A549 (cell line): Measurements from ENCODE around the gene MAP3K4. TPM values are rescaled to one million over a fixed set of nuclear protein-coding genes. Genes with fewer than 3 reads are reported as not detected.

ENCODE experiments used
- ATAC-seq, 2 experiments: fragments of 200-7000 bp in 1 of 2; fragments of >200 bp in 1 of 2; cut with Nextera tagmentation in 1 of 2; cut with Tn5 transposase in 1 of 2; 3 replicates each; pipeline versions ENCODE4 v1.8.0 to v1.9.1; 2018 to 2020; ENCODE audit warnings: mild to moderate bottlenecking in 1 of 2, moderate library complexity in 1 of 2
- CTCF ChIA-PET: fragments of 300-600 bp; sonication (Branson Sonifier 250); formaldehyde crosslinking; extraction: SDS; loops from one replicate; lab custom pipeline; 2021; ENCODE audit warnings: antibody characterized with exemption, inconsistent platforms; lab: Yijun Ruan, JAX
- POLR2A ChIA-PET: fragments of 350-600 bp; formaldehyde crosslinking; extraction: SDS; loops from one replicate; lab custom pipeline; 2021; ENCODE audit warnings: antibody characterized with exemption, inconsistent platforms; lab: Yijun Ruan, JAX
- DNase-seq, 2 experiments: peaks; one replicate each; pipeline versions ENCODE4 v3.0.0 to v3.0.0-alpha.2; 2011 to 2016; ENCODE audit warnings: low read depth in 1 of 2, low spot score in 1 of 2
- FAIRE-seq: peaks from 2 replicates; lab custom pipeline; 2011; peaks lifted over from hg19 to GRCh38; lab: Jason Lieb, UNC
- H3K27ac ChIP-seq, 2 experiments: fragments of >200 bp; sonication (Bioruptor Twin); formaldehyde crosslinking; 3 replicates each; pipeline ENCODE4 v1.5.1; 2016 to 2017
- H3K4me1 ChIP-seq: fragments of >200 bp; sonication (Bioruptor Twin); formaldehyde crosslinking; 3 replicates; pipeline ENCODE4 v1.6.1; 2016
- H3K4me2 ChIP-seq: fragments of >200 bp; sonication (Bioruptor Twin); formaldehyde crosslinking; 3 replicates; pipeline ENCODE4 v1.6.1; 2016
- H3K4me3 ChIP-seq: fragments of >200 bp; sonication (Bioruptor Twin); formaldehyde crosslinking; 3 replicates; pipeline ENCODE4 v1.5.1; 2016
- H3K9me3 ChIP-seq: fragments of >200 bp; sonication (Bioruptor Twin); formaldehyde crosslinking; 3 replicates; pipeline ENCODE4 v1.6.1; 2016
- BHLHE40 ChIP-seq: IDR thresholded peaks from 2 replicates; pipeline ENCODE4 v1.6.1; 2012; ENCODE audit warnings: low read depth, low read length, inconsistent platforms
- CBX2 ChIP-seq: fragments of 200-600 bp; sonication (generic); IDR thresholded peaks from 2 replicates; pipeline ENCODE4 v1.6.1; 2016; ENCODE audit warnings: low read depth, mild to moderate bottlenecking, borderline replicate concordance
- CEBPB ChIP-seq, 2 experiments: fragments of >200 bp in 1 of 2; sonication (Bioruptor Twin) in 1 of 2; formaldehyde crosslinking in 1 of 2; IDR thresholded peaks; 2 replicates each; pipeline ENCODE4 v1.6.1; 2012 to 2016
- CHD4 ChIP-seq: fragments of 200-600 bp; sonication (generic); IDR thresholded peaks from 2 replicates; pipeline ENCODE4 v1.6.1; 2016; ENCODE audit warnings: antibody characterized with exemption, mild to moderate bottlenecking, borderline replicate concordance
- EHF ChIP-seq: fragments of 250-450 bp; sonication (Bioruptor Pico); IDR thresholded peaks from 2 replicates; pipeline ENCODE4 v1.5.0; 2020; ENCODE audit warnings: mild to moderate bottlenecking
- EP300 ChIP-seq, 2 experiments: fragments of >200 bp; sonication (Bioruptor Twin); formaldehyde crosslinking; IDR thresholded peaks; 2 replicates in 1 of 2; 3 replicates in 1 of 2; pipeline ENCODE4 v1.6.1; 2016 to 2017
- FOSB ChIP-seq: fragments of 250-450 bp; sonication (Bioruptor Pico); IDR thresholded peaks from 2 replicates; pipeline ENCODE4 v1.5.0; 2020; ENCODE audit warnings: mild to moderate bottlenecking, moderate library complexity
- FOSL2 ChIP-seq, 2 experiments: fragments of 450-650 bp in 1 of 2; fragments of >200 bp in 1 of 2; sonication (Bioruptor Twin) in 1 of 2; formaldehyde crosslinking; IDR thresholded peaks; 2 replicates each; pipeline versions ENCODE4 v1.5.0 to v1.6.1; 2016 to 2020; ENCODE audit warnings: mild to moderate bottlenecking in 1 of 2, moderate library complexity in 1 of 2
- HOXB13 ChIP-seq: fragments of 250-450 bp; sonication (Bioruptor Pico); IDR thresholded peaks from 2 replicates; pipeline ENCODE4 v1.5.0; 2020; ENCODE audit warnings: low read depth, mild to moderate bottlenecking, moderate library complexity
- JUN ChIP-seq, 2 experiments: fragments of >200 bp; sonication (Bioruptor Twin); formaldehyde crosslinking; IDR thresholded peaks; 2 replicates in 1 of 2; 3 replicates in 1 of 2; pipeline ENCODE4 v1.6.1; 2016 to 2017
- KDM1A ChIP-seq: fragments of 200-600 bp; sonication (generic); IDR thresholded peaks from 2 replicates; pipeline ENCODE4 v1.6.1; 2016; ENCODE audit warnings: low read depth, mild to moderate bottlenecking
- MAFK ChIP-seq: fragments of 450-650 bp; IDR thresholded peaks from 2 replicates; pipeline ENCODE4 v1.6.1; 2014; ENCODE audit not compliant: partially characterized antibody
- MAZ ChIP-seq: fragments of 150-350 bp; IDR thresholded peaks from 2 replicates; pipeline ENCODE4 v1.6.1; 2014; ENCODE audit warnings: antibody characterized with exemption, low read depth, low read length, borderline replicate concordance
- NFE2L2 ChIP-seq: fragments of 150-350 bp; conservative IDR thresholded peaks from 2 replicates; pipeline ENCODE4 v1.6.1; 2014; ENCODE audit warnings: low read length
- NPAS2 ChIP-seq: fragments of 250-450 bp; sonication (Bioruptor Pico); IDR thresholded peaks from 2 replicates; pipeline ENCODE4 v1.8.0; 2022; ENCODE audit warnings: mild to moderate bottlenecking, moderate library complexity, borderline replicate concordance
- NR3C1 ChIP-seq: fragments of >200 bp; sonication (Bioruptor Twin); formaldehyde crosslinking; IDR thresholded peaks from 3 replicates; pipeline ENCODE4 v1.6.1; 2017
- RCOR1 ChIP-seq: fragments of 150-350 bp; IDR thresholded peaks from 2 replicates; pipeline ENCODE4 v1.6.1; 2014; ENCODE audit warnings: antibody characterized with exemption, low read length, low read depth
- RFX5 ChIP-seq: fragments of 450-650 bp; IDR thresholded peaks from 2 replicates; pipeline ENCODE4 v1.7.1; 2014; ENCODE audit warnings: antibody characterized with exemption, mild to moderate bottlenecking, moderate library complexity
- WGBS: methylation state at CpG from one replicate; pipeline ENCODE4 v1.1.6; 2017; ENCODE audit errors: missing lambda C conversion rate; 5-methylcytosine and 5-hydroxymethylcytosine counted together
- polyA plus RNA-seq, 4 experiments: library from polyadenylated mRNA; depleted of rRNA in 3 of 4; stranded (reverse); fragments of >200 nt; fragmentation: RNase III in 1 of 4; extraction: RNeasy Plus Mini Kit Qiagen cat#74134 plus additional on column Dnase treatment in 1 of 4; gene quantifications; 2 replicates in 3 of 4; 3 replicates in 1 of 4; pipeline ENCODE4 v1.2.3, GENCODE V29; 2011 to 2017
- TF ChIP-seq, protein P1 (sequence below): fragments of >200 bp; sonication (Bioruptor Twin); formaldehyde crosslinking; IDR thresholded peaks from 3 replicates; pipeline ENCODE4 v1.5.1; 2016
- TF ChIP-seq, protein P2 (sequence below): fragments of >200 bp; sonication (Bioruptor Twin); formaldehyde crosslinking; IDR thresholded peaks from 2 replicates; pipeline ENCODE4 v1.6.1; 2016
- TF ChIP-seq, protein P3 (sequence below): fragments of 200-600 bp; sonication (generic); IDR thresholded peaks from 2 replicates; pipeline ENCODE4 v1.6.1; 2016; ENCODE audit warnings: antibody characterized with exemption, mild to moderate bottlenecking, moderate library complexity

The MAP3K4 gene
- polyA plus RNA-seq, 2 of the 4 experiments (the other 2 are of a cell fraction): 7.3 to 13.4 TPM

DNA sequence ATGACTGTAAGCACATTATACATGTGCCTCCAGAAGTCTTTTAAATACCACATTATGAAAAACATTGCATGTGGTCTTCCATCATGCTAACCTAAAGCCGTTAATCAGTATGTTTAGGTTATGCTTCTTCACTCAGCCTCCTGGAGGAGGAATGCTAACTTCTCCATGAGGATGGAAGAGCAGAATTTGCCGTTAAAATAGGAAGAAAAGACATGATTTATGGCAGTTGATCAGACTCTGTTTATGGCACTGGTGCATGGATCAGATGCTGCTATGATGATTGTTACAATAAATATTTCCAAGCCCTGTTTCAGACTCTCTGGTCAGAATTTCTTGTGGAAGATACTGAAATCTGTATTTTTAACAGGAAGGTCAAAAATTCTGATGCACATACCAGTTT is 31.7 kb downstream of the MAP3K4 start:
- ChIA-PET POLR2A (no interaction called here), CTCF (no interaction called here)

DNA sequence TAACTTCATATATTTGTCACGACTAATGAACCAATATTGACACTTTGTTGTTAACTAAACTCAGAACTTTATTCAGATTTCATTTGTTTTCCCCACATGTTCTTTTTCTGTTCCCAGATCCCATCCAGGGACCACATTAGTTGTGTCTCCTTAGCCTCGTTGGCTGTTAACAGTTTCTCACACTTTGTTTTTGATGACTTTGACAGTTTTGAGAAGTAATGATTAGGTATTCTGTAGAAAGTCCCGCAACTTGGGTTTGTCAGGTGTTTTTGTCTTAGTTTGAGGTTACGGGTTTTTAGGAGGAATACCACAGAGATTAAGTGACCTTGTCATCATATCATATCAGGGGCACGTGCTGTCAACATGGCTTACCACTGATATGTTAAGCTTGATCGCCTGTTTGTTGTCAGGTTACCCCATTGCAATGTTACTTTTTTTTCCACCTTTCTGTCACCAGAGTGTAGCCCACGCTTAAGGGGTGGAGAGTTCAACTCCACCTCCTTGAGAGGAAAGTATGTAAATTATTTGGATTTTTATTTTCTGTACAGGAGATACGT is 32.9 kb downstream of the MAP3K4 start:
- POLR2A ChIA-PET: no interaction called here
- TF ChIP-seq KDM1A (no peak), FOSB (no peak), HOXB13 (CRISPR knock-in tag) (no peak), RFX5 (no peak), NR3C1 (no peak), CHD4 (no peak), CEBPB (IDR thresholded peaks at IDR 0.05) (no peak), BHLHE40 (no peak), EP300 (IDR thresholded peaks at IDR 0.05) (no peak)
- TF ChIP-seq, protein P1, sequence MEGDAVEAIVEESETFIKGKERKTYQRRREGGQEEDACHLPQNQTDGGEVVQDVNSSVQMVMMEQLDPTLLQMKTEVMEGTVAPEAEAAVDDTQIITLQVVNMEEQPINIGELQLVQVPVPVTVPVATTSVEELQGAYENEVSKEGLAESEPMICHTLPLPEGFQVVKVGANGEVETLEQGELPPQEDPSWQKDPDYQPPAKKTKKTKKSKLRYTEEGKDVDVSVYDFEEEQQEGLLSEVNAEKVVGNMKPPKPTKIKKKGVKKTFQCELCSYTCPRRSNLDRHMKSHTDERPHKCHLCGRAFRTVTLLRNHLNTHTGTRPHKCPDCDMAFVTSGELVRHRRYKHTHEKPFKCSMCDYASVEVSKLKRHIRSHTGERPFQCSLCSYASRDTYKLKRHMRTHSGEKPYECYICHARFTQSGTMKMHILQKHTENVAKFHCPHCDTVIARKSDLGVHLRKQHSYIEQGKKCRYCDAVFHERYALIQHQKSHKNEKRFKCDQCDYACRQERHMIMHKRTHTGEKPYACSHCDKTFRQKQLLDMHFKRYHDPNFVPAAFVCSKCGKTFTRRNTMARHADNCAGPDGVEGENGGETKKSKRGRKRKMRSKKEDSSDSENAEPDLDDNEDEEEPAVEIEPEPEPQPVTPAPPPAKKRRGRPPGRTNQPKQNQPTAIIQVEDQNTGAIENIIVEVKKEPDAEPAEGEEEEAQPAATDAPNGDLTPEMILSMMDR: no peak
- TF ChIP-seq, protein P2, sequence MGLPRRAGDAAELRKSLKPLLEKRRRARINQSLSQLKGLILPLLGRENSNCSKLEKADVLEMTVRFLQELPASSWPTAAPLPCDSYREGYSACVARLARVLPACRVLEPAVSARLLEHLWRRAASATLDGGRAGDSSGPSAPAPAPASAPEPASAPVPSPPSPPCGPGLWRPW: no peak
- TF ChIP-seq, all 56 proteins: peak for 0
- Histone ChIP-seq H3K4me2 (no peak overlapping the region), H3K9me3 (no peaks in the 10 kb centered on the region), H3K4me1 (no peaks in the 10 kb centered on the region), H3K4me3 (no peak overlapping the region), H3K27ac (no peak overlapping the region)
- ATAC-seq: no peak
- 96% methylated on average over 8 of the region's 8 CpGs for WGBS
- FAIRE-seq: no peak
- no peak for DNase-seq
- CTCF ChIA-PET: interaction anchor here (1.0 to 1.6 kb wide), 2 partner anchors 18 to 32 kb away, joined by 4 read pairs; no protein-coding TSS in a partner anchor

More for the DNA sequence above, 31.7 kb downstream of the MAP3K4 start:
- DNase-seq (no peak), ATAC-seq (no peak), FAIRE-seq (no peak)
- TF ChIP-seq CBX2 (no peak), NFE2L2 (no peak), NPAS2 (CRISPR knock-in tag) (no peak), MAZ (no peak), FOSL2 (IDR thresholded peaks at IDR 0.05) (no peak), FOSL2 (CRISPR knock-in tag; IDR thresholded peaks at IDR 0.05) (no peak), MAFK (no peak), JUN (IDR thresholded peaks at IDR 0.05) (no peak), EHF (CRISPR knock-in tag) (no peak), RCOR1 (no peak)
- TF ChIP-seq, protein P3, sequence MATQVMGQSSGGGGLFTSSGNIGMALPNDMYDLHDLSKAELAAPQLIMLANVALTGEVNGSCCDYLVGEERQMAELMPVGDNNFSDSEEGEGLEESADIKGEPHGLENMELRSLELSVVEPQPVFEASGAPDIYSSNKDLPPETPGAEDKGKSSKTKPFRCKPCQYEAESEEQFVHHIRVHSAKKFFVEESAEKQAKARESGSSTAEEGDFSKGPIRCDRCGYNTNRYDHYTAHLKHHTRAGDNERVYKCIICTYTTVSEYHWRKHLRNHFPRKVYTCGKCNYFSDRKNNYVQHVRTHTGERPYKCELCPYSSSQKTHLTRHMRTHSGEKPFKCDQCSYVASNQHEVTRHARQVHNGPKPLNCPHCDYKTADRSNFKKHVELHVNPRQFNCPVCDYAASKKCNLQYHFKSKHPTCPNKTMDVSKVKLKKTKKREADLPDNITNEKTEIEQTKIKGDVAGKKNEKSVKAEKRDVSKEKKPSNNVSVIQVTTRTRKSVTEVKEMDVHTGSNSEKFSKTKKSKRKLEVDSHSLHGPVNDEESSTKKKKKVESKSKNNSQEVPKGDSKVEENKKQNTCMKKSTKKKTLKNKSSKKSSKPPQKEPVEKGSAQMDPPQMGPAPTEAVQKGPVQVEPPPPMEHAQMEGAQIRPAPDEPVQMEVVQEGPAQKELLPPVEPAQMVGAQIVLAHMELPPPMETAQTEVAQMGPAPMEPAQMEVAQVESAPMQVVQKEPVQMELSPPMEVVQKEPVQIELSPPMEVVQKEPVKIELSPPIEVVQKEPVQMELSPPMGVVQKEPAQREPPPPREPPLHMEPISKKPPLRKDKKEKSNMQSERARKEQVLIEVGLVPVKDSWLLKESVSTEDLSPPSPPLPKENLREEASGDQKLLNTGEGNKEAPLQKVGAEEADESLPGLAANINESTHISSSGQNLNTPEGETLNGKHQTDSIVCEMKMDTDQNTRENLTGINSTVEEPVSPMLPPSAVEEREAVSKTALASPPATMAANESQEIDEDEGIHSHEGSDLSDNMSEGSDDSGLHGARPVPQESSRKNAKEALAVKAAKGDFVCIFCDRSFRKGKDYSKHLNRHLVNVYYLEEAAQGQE: no peak
- Histone ChIP-seq H3K4me1 (no peaks in the 10 kb centered on the region), H3K27ac (no peak overlapping the region), H3K4me3 (no peak overlapping the region), H3K4me2 (no peak overlapping the region), H3K9me3 (no peaks in the 10 kb centered on the region)
- WGBS: 95% methylated on average over 2 of the region's 2 CpGs
